Astrocyte of the spinal cord (primary cell): ENCODE data around the gene PSME3IP1.

Source experiments
- DNase-seq: peaks from one replicate; pipeline ENCODE4 v3.0.0; 2011; ENCODE audit warnings: low read depth, low spot score
- H3K4me3 ChIP-seq: 2 replicates; pipeline ENCODE4 v1.5.1; 2011; ENCODE audit warnings: low read depth, mild to moderate bottlenecking, low read length, moderate library complexity
- in situ Hi-C: cut with HindIII; loops from 2 replicates; pipeline ENCODE4 v1.10.0; 2017; ENCODE audit warnings: low sequenced_read_pairs
- TF ChIP-seq, protein P1 (sequence below): IDR thresholded peaks from 2 replicates; pipeline ENCODE4 v1.5.1; 2012; ENCODE audit warnings: low read depth, mild to moderate bottlenecking, low read length, inconsistent platforms

The PSME3IP1 gene

DNA sequence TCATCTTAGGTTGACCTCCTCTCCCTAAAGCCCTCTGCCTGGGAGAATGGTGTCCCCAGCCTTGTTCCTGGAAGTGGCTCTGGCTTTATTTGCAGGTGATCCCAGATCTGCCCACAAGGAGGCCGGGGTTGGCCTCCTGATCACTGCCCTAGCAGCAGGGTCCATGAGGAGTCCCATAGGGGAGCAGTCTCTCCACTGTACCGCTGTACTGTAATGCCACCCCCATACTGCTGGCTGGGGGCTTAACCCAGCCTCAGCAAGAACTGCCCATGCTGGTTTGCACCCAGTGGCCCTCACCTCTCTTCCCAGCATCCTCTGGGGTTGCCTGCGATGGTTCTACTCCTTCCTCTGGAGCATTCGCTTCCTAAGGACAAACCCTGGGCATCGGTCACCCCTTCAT is 39.1 kb downstream of the PSME3IP1 start:
- in situ Hi-C loops: no loop called here

DNA sequence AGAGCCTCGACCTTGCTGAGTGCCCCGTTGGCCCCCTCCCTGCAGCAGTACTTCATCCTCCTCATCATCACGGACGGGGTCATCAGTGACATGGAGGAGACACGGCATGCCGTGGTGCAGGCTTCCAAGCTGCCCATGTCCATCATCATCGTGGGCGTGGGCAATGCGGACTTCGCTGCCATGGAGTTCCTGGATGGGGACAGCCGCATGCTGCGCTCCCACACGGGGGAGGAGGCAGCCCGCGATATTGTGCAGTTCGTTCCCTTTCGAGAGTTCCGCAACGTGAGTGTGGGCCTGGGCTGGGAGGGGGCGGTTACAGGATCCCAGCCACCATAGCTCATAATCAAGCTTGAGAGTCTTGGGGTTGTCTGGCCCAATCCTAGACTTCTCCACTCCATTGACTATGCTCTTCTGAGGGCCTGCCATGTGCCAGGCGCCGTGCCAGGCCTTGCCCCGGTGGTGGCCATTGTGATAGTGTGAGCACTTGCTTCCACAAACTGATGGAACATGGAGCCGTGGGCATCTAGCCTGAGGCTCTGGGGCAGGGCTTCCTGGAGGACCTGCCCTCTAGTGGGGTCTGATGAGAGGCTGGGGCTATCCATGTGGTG is 39.7 kb downstream of the PSME3IP1 start:
- H3K4me3 ChIP-seq: no peak overlapping the region
- TF ChIP-seq, protein P1, sequence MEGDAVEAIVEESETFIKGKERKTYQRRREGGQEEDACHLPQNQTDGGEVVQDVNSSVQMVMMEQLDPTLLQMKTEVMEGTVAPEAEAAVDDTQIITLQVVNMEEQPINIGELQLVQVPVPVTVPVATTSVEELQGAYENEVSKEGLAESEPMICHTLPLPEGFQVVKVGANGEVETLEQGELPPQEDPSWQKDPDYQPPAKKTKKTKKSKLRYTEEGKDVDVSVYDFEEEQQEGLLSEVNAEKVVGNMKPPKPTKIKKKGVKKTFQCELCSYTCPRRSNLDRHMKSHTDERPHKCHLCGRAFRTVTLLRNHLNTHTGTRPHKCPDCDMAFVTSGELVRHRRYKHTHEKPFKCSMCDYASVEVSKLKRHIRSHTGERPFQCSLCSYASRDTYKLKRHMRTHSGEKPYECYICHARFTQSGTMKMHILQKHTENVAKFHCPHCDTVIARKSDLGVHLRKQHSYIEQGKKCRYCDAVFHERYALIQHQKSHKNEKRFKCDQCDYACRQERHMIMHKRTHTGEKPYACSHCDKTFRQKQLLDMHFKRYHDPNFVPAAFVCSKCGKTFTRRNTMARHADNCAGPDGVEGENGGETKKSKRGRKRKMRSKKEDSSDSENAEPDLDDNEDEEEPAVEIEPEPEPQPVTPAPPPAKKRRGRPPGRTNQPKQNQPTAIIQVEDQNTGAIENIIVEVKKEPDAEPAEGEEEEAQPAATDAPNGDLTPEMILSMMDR: no peak
- in situ Hi-C loops: no loop called here
- no peak for DNase-seq

More for the DNA sequence above, 39.1 kb downstream of the PSME3IP1 start:
- no peak overlapping the region for H3K4me3 ChIP-seq
- no peak for DNase-seq
- TF ChIP-seq, protein P1: peak; percentile 26

DNA sequence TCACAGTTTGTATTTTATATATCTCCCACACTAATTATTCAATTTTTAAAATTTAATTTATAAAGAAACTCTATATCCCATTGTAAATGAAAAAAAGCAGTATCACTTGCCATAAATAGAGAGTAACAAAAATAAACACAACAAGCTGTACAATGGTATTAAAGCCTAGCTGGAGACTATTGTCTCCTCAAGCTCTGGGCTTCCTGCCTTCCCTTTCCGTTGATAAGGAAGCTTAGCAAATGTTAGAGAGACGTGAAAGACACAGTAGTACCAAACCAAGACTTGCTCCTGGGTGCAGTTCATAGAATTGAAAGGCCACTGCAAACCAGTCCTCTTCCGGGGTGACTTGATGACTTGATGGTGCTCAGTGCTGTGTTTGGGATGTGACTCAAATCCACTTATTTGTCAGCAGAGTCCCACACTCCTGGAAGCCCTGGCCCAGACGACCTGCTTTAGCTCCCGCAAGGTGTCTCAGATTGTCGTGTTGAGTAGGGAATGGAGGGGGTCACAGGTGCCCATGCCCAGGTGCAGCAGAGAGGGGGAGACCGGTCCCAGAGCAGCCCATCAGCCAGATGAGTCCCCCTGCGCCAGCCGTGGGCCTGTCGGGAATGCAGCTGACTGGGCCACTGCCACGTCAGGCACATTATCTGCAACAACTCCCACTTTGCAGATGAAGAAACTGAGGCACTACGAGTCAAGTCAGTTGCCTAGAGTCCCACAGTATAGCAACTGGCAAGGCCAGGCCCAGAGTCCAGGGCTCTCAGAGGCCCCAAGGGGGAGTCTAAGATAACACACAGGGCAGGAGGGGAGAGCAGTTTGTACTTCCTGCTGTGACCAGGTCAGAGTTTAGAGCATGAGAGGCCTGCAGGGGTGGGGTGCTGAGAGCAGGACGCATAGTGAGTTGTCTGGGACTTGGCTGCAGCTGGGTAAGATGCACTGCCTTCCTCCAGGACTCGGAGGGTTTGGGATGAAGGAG is 40.5 kb downstream of the PSME3IP1 start:
- in situ Hi-C loops: no loop called here
- H3K4me3 ChIP-seq: no peak overlapping the region
- TF ChIP-seq, protein P1: no peak
- DNase-seq: no peak

DNA sequence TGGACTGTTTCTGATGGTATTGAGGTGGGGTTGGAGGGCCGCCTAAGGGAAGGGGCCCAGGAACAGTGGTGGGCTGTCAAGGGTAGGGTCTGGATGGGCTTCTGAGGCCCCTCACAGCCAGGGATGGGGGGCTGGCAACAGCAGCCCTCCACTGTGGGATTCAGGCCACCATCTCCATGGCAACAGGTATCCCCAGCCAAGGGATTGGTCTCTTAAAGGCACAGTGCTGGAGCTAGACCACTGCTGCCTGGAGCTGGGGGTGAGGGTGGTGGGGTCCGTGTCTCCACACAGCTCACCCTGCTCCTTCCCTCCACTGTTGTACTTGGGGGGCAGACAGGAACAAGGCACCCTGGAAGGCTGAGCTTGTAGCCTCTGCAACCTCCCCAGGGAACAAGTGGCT is 41.8 kb downstream of the PSME3IP1 start:
- no peak overlapping the region for H3K4me3 ChIP-seq
- DNase-seq: no peak
- TF ChIP-seq, protein P1: no peak
- in situ Hi-C loops: no loop called here

DNA sequence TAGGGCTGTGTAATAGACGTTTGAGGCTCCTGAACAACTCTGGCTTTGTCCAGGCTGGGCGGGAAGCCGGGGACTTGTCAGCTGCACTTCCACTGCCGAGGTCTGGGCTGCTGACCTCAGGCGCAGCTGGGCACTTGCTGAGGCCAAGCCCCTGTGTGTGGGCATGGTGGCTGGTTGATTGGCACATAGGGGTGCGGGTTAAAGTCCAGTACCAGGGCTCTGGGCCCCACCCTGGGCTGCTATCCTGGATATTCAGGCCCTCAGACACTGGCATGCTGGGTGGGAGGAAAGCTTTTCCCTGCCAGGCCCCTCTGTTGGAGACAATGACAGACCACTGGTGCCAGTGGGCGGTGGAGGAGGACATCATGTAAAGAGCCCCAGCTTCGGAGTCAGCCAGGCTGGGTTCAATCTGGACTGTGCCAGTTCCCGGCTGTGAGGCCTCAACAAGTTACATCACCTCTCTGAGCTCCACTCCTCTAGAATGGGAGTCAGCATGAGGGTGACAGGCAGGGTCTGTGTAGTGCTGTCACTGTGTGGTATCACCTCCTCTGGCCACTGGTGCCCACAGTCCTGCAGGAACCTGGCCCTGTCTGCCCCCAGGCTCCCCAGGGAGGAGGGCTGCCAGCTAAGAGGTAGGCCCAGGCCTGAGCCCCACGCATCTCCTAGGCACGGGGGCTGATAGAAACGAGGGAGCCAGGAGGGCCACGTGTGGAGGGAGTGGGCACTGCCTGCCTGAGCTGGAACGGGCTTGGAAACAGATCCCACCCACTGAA is 42.5 kb downstream of the PSME3IP1 start:
- DNase-seq: no peak
- in situ Hi-C loops: no loop called here
- H3K4me3 ChIP-seq: no peak overlapping the region
- TF ChIP-seq, protein P1: no peak
